Right lobe of liver (tissue), 4 donors: ENCODE results near the gene CFAP46.

ENCODE experiments used
- POLR2A ChIP-seq: fragments of 450-650 bp; IDR thresholded peaks from one replicate; pipeline ENCODE4 v1.6.1; 2017; ENCODE audit warnings: antibody characterized with exemption, mild to moderate bottlenecking
- TF ChIP-seq, protein P1 (sequence below), 4 donors: fragments of 200-600 bp in 3 of 4; fragments of 450-650 bp in 1 of 4; IDR thresholded peaks; one replicate each; pipeline versions ENCODE4 v1.5.1 to v1.8.0; 2016 to 2022; ENCODE audit warnings: antibody characterized with exemption in 4 of 4, mild to moderate bottlenecking in 2 of 4
- donor health status: DM: no; HTN: no; CAD: no.
- donor health status: DM: no; HTN: no; CAD: no.
- donor health status: DM: no; HTN: yes; CAD: no.

DNA sequence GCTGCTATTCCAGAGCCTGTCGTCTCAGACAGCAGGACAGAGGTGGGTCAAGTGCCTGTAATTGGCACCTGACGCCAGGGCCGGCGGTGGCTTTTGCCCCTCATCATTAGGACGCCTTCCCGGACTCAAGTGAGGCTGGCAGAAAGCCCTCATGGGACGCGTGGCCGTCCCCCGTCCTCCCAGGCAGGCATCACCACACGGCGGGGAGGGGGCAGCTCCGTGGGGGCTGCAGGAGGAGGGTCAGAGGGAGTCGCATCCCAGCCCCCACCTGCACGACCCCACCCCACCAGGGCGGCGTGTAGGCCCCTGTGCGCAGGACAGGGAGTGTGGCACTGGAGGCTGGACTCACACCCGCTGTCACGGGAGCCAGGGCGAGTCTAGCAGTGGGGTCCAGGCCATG is 16.3 kb downstream of the CFAP46 start:
- TF ChIP-seq, protein P1, sequence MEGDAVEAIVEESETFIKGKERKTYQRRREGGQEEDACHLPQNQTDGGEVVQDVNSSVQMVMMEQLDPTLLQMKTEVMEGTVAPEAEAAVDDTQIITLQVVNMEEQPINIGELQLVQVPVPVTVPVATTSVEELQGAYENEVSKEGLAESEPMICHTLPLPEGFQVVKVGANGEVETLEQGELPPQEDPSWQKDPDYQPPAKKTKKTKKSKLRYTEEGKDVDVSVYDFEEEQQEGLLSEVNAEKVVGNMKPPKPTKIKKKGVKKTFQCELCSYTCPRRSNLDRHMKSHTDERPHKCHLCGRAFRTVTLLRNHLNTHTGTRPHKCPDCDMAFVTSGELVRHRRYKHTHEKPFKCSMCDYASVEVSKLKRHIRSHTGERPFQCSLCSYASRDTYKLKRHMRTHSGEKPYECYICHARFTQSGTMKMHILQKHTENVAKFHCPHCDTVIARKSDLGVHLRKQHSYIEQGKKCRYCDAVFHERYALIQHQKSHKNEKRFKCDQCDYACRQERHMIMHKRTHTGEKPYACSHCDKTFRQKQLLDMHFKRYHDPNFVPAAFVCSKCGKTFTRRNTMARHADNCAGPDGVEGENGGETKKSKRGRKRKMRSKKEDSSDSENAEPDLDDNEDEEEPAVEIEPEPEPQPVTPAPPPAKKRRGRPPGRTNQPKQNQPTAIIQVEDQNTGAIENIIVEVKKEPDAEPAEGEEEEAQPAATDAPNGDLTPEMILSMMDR (IDR thresholded peaks at IDR 0.05), result no peak
- no peak for TF ChIP-seq POLR2A
